H9 (cell line): ENCODE data around the gene KLC4. TPM values are rescaled to one million over a fixed set of nuclear protein-coding genes. Genes with fewer than 3 reads are reported as not detected.
A peak's percentile ranks its signal among the peaks of the same experiment; 100 is the strongest.

Experiments used
- DNase-seq: peaks from one replicate; pipeline ENCODE4 v3.0.0-alpha.2; 2017
- H2AFZ ChIP-seq: one replicate; pipeline ENCODE4 v1.6.1; 2013; ENCODE audit warnings: mild to moderate bottlenecking, low read length, control low read depth, moderate library complexity
- H2AK5ac ChIP-seq: 2 replicates; pipeline ENCODE4 v1.6.1; 2013; ENCODE audit warnings: low read length, control low read depth, mixed read lengths; ENCODE audit not compliant: insufficient read length
- H2BK120ac ChIP-seq: one replicate; pipeline ENCODE4 v1.6.1; 2013; ENCODE audit warnings: low read depth, mild to moderate bottlenecking, low read length, control low read depth, inconsistent platforms; ENCODE audit not compliant: poor library complexity, severe bottlenecking
- H2BK12ac ChIP-seq: 2 replicates; pipeline ENCODE4 v1.6.1; 2013; ENCODE audit warnings: low read length, control low read depth, mixed read lengths, low read depth; ENCODE audit not compliant: insufficient read length
- H2BK15ac ChIP-seq: 2 replicates; pipeline ENCODE4 v1.6.1; 2013; ENCODE audit warnings: low read depth, low read length, control low read depth
- H2BK20ac ChIP-seq: one replicate; pipeline ENCODE4 v1.6.1; 2013; ENCODE audit warnings: low read depth, mild to moderate bottlenecking, low read length, control low read depth, inconsistent platforms; ENCODE audit not compliant: poor library complexity, severe bottlenecking
- H2BK5ac ChIP-seq: 2 replicates; pipeline ENCODE4 v1.6.1; 2013; ENCODE audit warnings: low read length, control low read depth, mixed read lengths; ENCODE audit not compliant: insufficient read length
- H3K14ac ChIP-seq: 2 replicates; pipeline ENCODE4 v1.6.1; 2013; ENCODE audit warnings: low read length, control low read depth; ENCODE audit not compliant: insufficient read depth
- H3K18ac ChIP-seq: 2 replicates; pipeline ENCODE4 v1.6.1; 2013; ENCODE audit warnings: low read depth, mild to moderate bottlenecking, mixed read lengths, low read length, control low read depth; ENCODE audit not compliant: insufficient read length
- H3K23ac ChIP-seq: 2 replicates; pipeline ENCODE4 v1.6.1; 2013; ENCODE audit warnings: low read length, control low read depth, mixed read lengths, low read depth; ENCODE audit not compliant: insufficient read length
- H3K23me2 ChIP-seq: 2 replicates; pipeline ENCODE4 v1.6.1; 2013; ENCODE audit warnings: low read depth, mild to moderate bottlenecking, mixed read lengths, low read length, control low read depth; ENCODE audit not compliant: insufficient read length, poor library complexity, severe bottlenecking
- H3K27ac ChIP-seq: 2 replicates; pipeline ENCODE4 v1.5.1; 2013; ENCODE audit warnings: low read length, control low read depth, mixed read lengths, low read depth; ENCODE audit not compliant: insufficient read length
- H3K27me3 ChIP-seq: 2 replicates; pipeline ENCODE4 v1.6.1; 2013; ENCODE audit warnings: low read length, control low read depth, inconsistent platforms; ENCODE audit not compliant: insufficient read depth
- H3K4ac ChIP-seq: 2 replicates; pipeline ENCODE4 v1.6.1; 2013; ENCODE audit warnings: low read depth, mild to moderate bottlenecking, control low read depth, inconsistent platforms, low read length, moderate library complexity
- H3K4me1 ChIP-seq: 2 replicates; pipeline ENCODE4 v1.6.1; 2013; ENCODE audit warnings: low read length, control low read depth, inconsistent platforms; ENCODE audit not compliant: insufficient read depth
- H3K4me2 ChIP-seq: 2 replicates; pipeline ENCODE4 v1.6.1; 2013; ENCODE audit warnings: low read length, control low read depth, mixed read lengths; ENCODE audit not compliant: insufficient read length, insufficient read depth
- H3K56ac ChIP-seq: 2 replicates; pipeline ENCODE4 v1.6.1; 2013; ENCODE audit warnings: low read depth, mild to moderate bottlenecking, mixed read lengths, low read length, control low read depth; ENCODE audit not compliant: insufficient read length
- H3K79me1 ChIP-seq: 2 replicates; pipeline ENCODE4 v1.6.1; 2013; ENCODE audit warnings: low read depth, mild to moderate bottlenecking, moderate library complexity, low read length, control low read depth, inconsistent platforms; ENCODE audit not compliant: insufficient read depth, poor library complexity, severe bottlenecking
- H3K79me2 ChIP-seq: 2 replicates; pipeline ENCODE4 v1.6.1; 2013; ENCODE audit warnings: low read length, control low read depth, inconsistent platforms; ENCODE audit not compliant: insufficient read depth
- H3K9ac ChIP-seq: 2 replicates; pipeline ENCODE4 v1.6.1; 2013; ENCODE audit warnings: low read length, control low read depth, mixed read lengths; ENCODE audit not compliant: insufficient read length; ENCODE audit errors: extremely low read depth
- H3K9me3 ChIP-seq: one replicate; pipeline ENCODE4 v1.6.1; 2013; ENCODE audit warnings: low read depth, low read length, inconsistent platforms; ENCODE audit not compliant: control insufficient read depth
- H3T11ph ChIP-seq: one replicate; pipeline ENCODE4 v1.6.1; 2013; ENCODE audit warnings: mild to moderate bottlenecking, low read length, control low read depth, inconsistent platforms
- H4K20me1 ChIP-seq: one replicate; pipeline ENCODE4 v1.6.1; 2013; ENCODE audit not compliant: control insufficient read depth, insufficient read length, insufficient read depth
- H4K5ac ChIP-seq: 2 replicates; pipeline ENCODE4 v1.6.1; 2013; ENCODE audit warnings: low read depth, mild to moderate bottlenecking, mixed read lengths, low read length, control low read depth; ENCODE audit not compliant: insufficient read length
- H4K8ac ChIP-seq: replicated peaks from 2 replicates; pipeline ENCODE4 v1.6.1; 2013; ENCODE audit warnings: low read length, control low read depth, mixed read lengths, low read depth; ENCODE audit not compliant: insufficient read length
- H4K91ac ChIP-seq: 2 replicates; pipeline ENCODE4 v1.6.1; 2013; ENCODE audit warnings: low read depth, mild to moderate bottlenecking, moderate library complexity, mixed read lengths, low read length, control low read depth; ENCODE audit not compliant: insufficient read length
- H3K27ac Mint-ChIP-seq, 3 experiments: 2 replicates in 2 of 3; 3 replicates in 1 of 3; pipeline ENCODE4 v1.8.0; 2020 to 2021; ENCODE audit warnings: mixed read lengths in 3 of 3, mild to moderate bottlenecking in 1 of 3, moderate library complexity in 1 of 3
- H3K27me3 Mint-ChIP-seq: 2 replicates; pipeline ENCODE4 v1.8.0; 2021; ENCODE audit warnings: low read depth, mild to moderate bottlenecking, moderate library complexity, mixed read lengths
- H3K36me3 Mint-ChIP-seq, 3 experiments: 2 replicates in 2 of 3; 3 replicates in 1 of 3; pipeline ENCODE4 v1.8.0; 2020 to 2021; ENCODE audit warnings: low read depth in 3 of 3, mixed read lengths in 3 of 3; ENCODE audit not compliant: insufficient read depth in 1 of 3
- H3K4me1 Mint-ChIP-seq, 2 experiments: 2 replicates each; pipeline ENCODE4 v1.8.0; 2020; ENCODE audit warnings: mixed read lengths in 2 of 2
- H3K4me3 Mint-ChIP-seq, 2 experiments: 2 replicates in 1 of 2; 3 replicates in 1 of 2; pipeline ENCODE4 v1.8.0; 2020 to 2021; ENCODE audit warnings: mild to moderate bottlenecking in 2 of 2, mixed read lengths in 2 of 2, moderate library complexity in 1 of 2
- H3K9me3 Mint-ChIP-seq, 2 experiments: 2 replicates in 1 of 2; 3 replicates in 1 of 2; pipeline ENCODE4 v1.8.0; 2020; ENCODE audit warnings: mild to moderate bottlenecking in 2 of 2, mixed read lengths in 2 of 2, moderate library complexity in 1 of 2
- WGBS: extraction: QIAGEN DNeasy Blood & Tissue Kit; methylation state at CpG from one replicate; pipeline ENCODE4 v1.1.7; 2013; ENCODE audit warnings: missing lambda C conversion rate, low lambda C conversion rate, mixed read lengths; ENCODE audit not compliant: insufficient read length; ENCODE audit errors: extremely low coverage; 5-methylcytosine and 5-hydroxymethylcytosine counted together
- total RNA-seq: library from RNA; stranded (reverse); gene quantifications from 2 replicates; pipeline ENCODE4 v1.2.1, GENCODE V29; 2021
- TF ChIP-seq, protein P1 (sequence below): fragments of 200-600 bp; sonication (generic); conservative IDR thresholded peaks from 3 replicates; pipeline ENCODE4 v1.8.0; 2021; ENCODE audit warnings: antibody characterized with exemption, mild to moderate bottlenecking

The KLC4 gene
- total RNA-seq, 1 experiment from 2014 or later, result 29.7 TPM

DNA sequence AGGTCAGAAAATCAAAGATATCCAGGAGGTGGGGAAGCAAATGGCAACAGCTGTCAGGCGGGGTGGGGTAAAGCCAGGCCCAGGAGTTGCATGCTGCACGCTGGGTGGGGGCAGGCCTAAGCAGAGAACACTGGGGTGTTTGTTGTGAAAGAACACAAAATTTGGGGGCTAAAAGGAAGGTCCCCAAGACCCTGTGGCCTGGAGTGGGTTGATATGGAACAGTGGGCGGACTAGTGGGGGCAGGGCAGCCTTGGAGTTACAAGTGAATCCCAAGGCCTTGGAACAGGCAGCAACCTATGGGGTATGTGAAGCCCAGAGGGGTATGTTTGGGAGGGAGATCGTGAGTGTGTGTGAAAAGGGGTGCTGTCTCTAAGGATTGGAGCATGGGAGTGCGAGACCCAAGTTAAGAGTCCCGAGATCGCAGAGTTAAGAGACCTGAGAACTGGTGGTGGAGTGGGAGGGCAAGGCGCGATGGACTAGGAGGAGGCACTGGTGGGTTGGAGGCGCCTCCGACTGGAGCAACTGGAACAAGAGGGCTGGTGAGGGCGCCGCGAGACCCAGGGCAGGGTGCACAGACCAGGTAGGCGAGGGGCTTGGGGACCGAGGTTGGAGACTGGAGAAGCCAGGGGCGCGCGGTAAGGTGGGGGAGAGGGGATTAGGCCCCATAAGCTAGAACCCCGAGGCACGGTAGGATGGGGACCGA, 6.4 kb upstream of the KLC4 start:
- H4K20me1 ChIP-seq, result no peaks in the 10 kb centered on the region
- H3K27me3 Mint-ChIP-seq, result no peaks in the 10 kb centered on the region; the same call in 1 of the 2 replicates
- H2AK5ac ChIP-seq, result no peak overlapping the region
- H2AFZ ChIP-seq, result no peak overlapping the region
- H3K23me2 ChIP-seq, result peaks cover 7% of the 10 kb centered on the region
- no peak overlapping the region; the same call in 1 of the 2 replicates for H3K4ac ChIP-seq
- H4K8ac ChIP-seq, result no peak overlapping the region
- H4K91ac ChIP-seq, result no peak overlapping the region
- no peaks in the 10 kb centered on the region for H3K79me1 ChIP-seq
- peaks cover 31 to 59% (median 56%) of the 10 kb centered on the region in 3 experiments for H3K36me3 Mint-ChIP-seq
- TF ChIP-seq, protein P1, sequence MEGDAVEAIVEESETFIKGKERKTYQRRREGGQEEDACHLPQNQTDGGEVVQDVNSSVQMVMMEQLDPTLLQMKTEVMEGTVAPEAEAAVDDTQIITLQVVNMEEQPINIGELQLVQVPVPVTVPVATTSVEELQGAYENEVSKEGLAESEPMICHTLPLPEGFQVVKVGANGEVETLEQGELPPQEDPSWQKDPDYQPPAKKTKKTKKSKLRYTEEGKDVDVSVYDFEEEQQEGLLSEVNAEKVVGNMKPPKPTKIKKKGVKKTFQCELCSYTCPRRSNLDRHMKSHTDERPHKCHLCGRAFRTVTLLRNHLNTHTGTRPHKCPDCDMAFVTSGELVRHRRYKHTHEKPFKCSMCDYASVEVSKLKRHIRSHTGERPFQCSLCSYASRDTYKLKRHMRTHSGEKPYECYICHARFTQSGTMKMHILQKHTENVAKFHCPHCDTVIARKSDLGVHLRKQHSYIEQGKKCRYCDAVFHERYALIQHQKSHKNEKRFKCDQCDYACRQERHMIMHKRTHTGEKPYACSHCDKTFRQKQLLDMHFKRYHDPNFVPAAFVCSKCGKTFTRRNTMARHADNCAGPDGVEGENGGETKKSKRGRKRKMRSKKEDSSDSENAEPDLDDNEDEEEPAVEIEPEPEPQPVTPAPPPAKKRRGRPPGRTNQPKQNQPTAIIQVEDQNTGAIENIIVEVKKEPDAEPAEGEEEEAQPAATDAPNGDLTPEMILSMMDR, result no peak
- peak overlapping the region; percentile 85 for H3K14ac ChIP-seq
- H3K23ac ChIP-seq, result no peak overlapping the region
- H3K18ac ChIP-seq, result peak overlapping the region; percentile 52
- H3K56ac ChIP-seq, result no peak overlapping the region
- peaks cover 24 to 25% of the 10 kb centered on the region in 2 experiments for H3K4me1 Mint-ChIP-seq
- H2BK120ac ChIP-seq, result no peak overlapping the region
- no peaks in the 10 kb centered on the region for H3K4me1 ChIP-seq
- H2BK15ac ChIP-seq, result no peak overlapping the region
- peak overlapping the region; percentile 52 for H3K4me2 ChIP-seq
- no CpG with 5 or more reads among the region's 22 CpGs for WGBS
- no peak overlapping the region for H4K5ac ChIP-seq
- no peak overlapping the region for H2BK20ac ChIP-seq
- H3K27ac Mint-ChIP-seq, result peak overlapping the region; percentile 88 to 98 (median 92)
- no peak overlapping the region for H3K27ac ChIP-seq
- H3K9ac ChIP-seq, result peak overlapping the region; percentile 72
- no peaks in the 10 kb centered on the region for H3K9me3 ChIP-seq
- H3K79me2 ChIP-seq, result 0 out of 2 replicates have a peak, but pooled peaks cover 2% of the 10 kb centered on the region
- H3K9me3 Mint-ChIP-seq, result peaks cover 0 to 3% of the 10 kb centered on the region in 2 experiments; a peak in 1 of 5 replicates
- no peak overlapping the region for H2BK5ac ChIP-seq
- no peaks in the 10 kb centered on the region for H3K27me3 ChIP-seq
- no peak overlapping the region for H2BK12ac ChIP-seq
- peak; percentile 51 for DNase-seq
- H3T11ph ChIP-seq, result no peak overlapping the region
- H3K4me3 Mint-ChIP-seq, result peak overlapping the region; percentile 94
